Fibroblast of the aortic adventitia (primary cell): Measurements from ENCODE around the gene WNT7B. TPM values are rescaled to one million over a fixed set of nuclear protein-coding genes. Genes with fewer than 3 reads are reported as not detected.

ENCODE experiments used
- DNase-seq: peaks from one replicate; pipeline ENCODE4 v3.0.0-alpha.2; 2010; ENCODE audit warnings: low read depth
- H3K4me3 ChIP-seq: 2 replicates; pipeline ENCODE4 v1.5.1; 2011; ENCODE audit warnings: low read depth, mild to moderate bottlenecking, control low read depth, low read length, moderate library complexity
- CTCF ChIP-seq: IDR thresholded peaks from 2 replicates; pipeline ENCODE4 v1.5.1; 2011; ENCODE audit warnings: mild to moderate bottlenecking, low read length, control low read depth, inconsistent platforms; ENCODE audit not compliant: insufficient read depth
- total RNA-seq: library from RNA; depleted of rRNA; stranded (reverse); fragments of >200 nt; gene quantifications from 2 replicates; pipeline ENCODE4 v1.2.3, GENCODE V29; 2012; ENCODE audit warnings: low replicate concordance

The WNT7B gene
- total RNA-seq, 1 donor: 0.18 TPM

- DNase-seq: no peak
- H3K4me3 ChIP-seq: no peak overlapping the region
- TF ChIP-seq CTCF: no peak
These were observed 35.4 kb upstream of the WNT7B start for GRCh38 chr22:46012182-46012880.

GRCh38 chr22:46011627-46012181, 34.7 kb upstream of the WNT7B start:
- no peak for TF ChIP-seq CTCF
- no peak overlapping the region for H3K4me3 ChIP-seq
- DNase-seq: no peak

- H3K4me3 ChIP-seq: no peak overlapping the region
- DNase-seq: no peak
- TF ChIP-seq CTCF: no peak
These were observed 34.1 kb upstream of the WNT7B start for GRCh38 chr22:46010951-46011626.

- DNase-seq: peak; percentile 69
- TF ChIP-seq CTCF: no peak
- H3K4me3 ChIP-seq: no peak overlapping the region
These were observed 33.4 kb upstream of the WNT7B start for GRCh38 chr22:46010207-46010867.

- TF ChIP-seq CTCF: no peak
- H3K4me3 ChIP-seq: no peak overlapping the region
- no peak for DNase-seq
These were observed 32.8 kb upstream of the WNT7B start for GRCh38 chr22:46009730-46010129.

GRCh38 chr22:46008836-46009596, 32.1 kb upstream of the WNT7B start:
- TF ChIP-seq CTCF: no peak
- DNase-seq: no peak
- no peak overlapping the region for H3K4me3 ChIP-seq
